CD1c-positive myeloid dendritic cell (primary cell): ENCODE results near the gene RFC4.
A peak's percentile ranks its signal among the peaks of the same experiment; 100 is the strongest.
"Not testable (repeated sequence)": the region's sequence is repeated elsewhere in the genome, so short reads cannot be mapped to it uniquely, and the experiment has no call there.

Source experiments
- DNase-seq: peaks from one replicate; pipeline ENCODE4 v3.0.0-alpha.2; 2016; ENCODE audit errors: extremely low spot score

Gene RFC4, protein sequence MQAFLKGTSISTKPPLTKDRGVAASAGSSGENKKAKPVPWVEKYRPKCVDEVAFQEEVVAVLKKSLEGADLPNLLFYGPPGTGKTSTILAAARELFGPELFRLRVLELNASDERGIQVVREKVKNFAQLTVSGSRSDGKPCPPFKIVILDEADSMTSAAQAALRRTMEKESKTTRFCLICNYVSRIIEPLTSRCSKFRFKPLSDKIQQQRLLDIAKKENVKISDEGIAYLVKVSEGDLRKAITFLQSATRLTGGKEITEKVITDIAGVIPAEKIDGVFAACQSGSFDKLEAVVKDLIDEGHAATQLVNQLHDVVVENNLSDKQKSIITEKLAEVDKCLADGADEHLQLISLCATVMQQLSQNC

DNA sequence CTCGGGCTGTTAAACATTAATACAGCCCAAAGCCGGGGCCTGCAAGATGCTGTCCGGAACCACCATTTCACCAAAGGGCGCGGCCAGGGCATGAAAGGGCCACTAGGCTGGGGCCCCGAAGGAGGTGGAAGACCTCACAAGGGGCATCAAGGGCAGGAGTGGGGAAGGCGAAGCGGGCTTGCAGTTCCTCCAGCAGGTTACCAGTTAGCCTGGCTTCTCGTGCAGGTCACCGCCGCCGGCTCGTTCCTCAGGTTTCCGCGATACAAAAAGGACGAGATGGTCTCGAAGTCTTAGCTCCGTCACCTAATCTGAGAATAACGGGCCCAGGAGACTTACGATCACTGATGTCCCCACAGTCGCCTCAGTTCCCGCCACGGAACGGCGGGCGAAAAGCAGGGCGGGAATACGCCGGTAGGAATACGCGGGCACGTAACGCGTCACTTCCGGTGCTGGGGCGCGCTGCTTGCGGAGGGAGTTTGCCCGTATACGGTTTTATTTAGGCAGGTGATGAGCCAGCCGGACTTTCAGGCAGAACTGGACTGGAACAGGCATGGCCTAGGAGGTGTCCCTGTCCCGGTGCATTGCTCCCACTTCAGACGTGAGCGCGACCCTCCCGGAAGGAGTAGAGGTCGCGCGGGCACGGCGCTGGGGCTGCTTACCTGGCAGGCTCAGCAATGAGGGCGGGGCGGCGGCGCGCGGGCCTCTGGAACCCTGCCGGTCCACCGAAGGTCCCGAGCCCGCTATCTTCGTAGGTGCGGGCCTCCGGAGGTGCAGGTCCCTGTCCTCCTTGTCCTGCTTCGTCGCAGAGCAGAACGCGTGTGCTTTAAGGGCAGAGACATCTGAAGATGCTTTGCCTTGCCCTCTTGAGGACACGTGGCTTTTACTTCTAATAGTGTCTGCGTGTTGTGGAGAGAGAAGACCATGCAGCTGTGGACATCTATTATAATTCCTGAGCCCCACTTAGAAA is at the start of gene RFC4:
RFC4 (minus strand) TSS at position 394 of the 967 bp plus-strand sequence. CDS start 1,769 bp downstream, outside the sequence.
- DNase-seq = peak; percentile 88

DNA sequence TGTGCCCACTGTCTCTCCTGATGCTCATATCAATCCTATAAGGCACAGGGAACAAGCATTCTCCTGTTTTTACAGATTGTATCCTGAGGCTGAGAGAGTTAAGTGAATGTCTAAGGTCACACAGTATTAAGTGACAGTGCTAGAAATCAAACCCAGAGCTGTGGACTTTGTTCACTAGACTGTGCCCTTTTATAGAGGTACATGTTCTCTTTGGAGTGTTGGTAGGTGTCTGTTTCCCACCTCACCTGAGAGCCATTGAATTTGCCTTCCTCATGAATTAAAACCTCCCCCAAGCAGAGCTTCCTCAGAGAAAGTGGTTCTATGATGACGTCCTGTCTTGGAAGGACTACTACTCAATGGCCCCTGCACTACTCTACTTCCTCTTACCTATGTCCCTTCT is 48.7 kb upstream of the RFC4 start:
- DNase-seq = no peak

DNA sequence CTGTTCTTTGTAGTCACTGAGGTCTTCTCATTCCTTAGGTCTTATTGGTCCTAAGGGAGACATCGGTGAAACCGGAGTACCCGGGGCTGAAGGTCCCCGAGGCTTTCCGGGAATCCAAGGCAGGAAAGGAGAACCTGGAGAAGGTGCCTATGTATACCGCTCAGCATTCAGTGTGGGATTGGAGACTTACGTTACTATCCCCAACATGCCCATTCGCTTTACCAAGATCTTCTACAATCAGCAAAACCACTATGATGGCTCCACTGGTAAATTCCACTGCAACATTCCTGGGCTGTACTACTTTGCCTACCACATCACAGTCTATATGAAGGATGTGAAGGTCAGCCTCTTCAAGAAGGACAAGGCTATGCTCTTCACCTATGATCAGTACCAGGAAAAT is 47.9 kb upstream of the RFC4 start:
- no peak for DNase-seq

DNA sequence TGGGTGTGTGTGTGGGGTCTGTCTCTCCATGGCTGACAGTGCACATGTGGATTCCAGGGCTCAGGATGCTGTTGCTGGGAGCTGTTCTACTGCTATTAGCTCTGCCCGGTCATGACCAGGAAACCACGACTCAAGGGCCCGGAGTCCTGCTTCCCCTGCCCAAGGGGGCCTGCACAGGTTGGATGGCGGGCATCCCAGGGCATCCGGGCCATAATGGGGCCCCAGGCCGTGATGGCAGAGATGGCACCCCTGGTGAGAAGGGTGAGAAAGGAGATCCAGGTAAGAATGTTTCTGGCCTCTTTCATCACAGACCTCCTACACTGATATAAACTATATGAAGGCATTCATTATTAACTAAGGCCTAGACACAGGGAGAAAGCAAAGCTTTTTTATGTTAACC is 46.7 kb upstream of the RFC4 start:
- no peak for DNase-seq

DNA sequence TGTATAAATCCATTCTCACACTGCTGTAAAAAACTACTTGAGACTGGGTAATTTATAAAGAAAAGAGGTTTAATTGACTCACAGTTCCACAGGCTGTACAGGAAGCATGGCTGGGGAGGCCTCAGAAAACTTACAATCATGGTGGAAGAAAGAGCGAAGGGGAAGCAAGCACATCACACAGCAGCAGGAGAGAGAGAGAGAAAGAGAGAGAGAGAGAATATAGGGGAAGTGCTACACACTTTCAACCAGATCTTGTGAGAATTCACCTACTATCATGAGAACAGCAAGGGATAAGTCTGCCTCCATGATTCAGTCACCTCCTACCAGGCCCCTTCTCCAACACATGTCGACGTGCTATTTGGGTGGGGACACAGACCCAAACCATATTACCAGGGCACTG is 45.6 kb upstream of the RFC4 start:
- not testable (repeated sequence) for DNase-seq

DNA sequence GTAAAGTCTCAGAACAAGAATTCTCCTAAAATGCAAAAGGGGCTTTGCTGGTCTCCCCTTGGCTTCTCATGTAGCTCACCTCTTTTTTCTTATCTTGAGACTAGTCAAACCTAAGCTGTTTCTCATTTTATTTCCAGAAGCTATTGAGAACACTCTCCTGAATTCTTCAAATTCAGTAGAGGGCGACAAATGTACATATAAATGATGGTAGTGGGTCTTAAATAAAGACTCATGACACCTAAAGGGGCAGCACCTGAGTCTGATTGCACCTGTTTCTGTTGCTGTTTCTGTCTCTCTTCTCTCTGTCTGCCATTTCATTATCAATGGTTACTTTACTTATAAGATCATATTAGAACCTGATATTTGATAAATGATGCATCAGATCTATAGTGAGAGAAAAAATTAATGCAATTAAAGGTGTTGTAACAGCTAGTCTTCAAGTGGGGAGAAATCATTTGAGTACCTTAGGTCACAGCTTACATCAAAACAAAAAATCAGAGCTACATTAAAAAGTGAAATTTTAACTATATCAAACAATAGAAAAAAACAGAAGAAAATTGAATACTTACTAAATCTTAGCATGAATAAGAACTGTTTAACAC is 43.2 kb upstream of the RFC4 start:
- DNase-seq = peak; percentile 53

DNA sequence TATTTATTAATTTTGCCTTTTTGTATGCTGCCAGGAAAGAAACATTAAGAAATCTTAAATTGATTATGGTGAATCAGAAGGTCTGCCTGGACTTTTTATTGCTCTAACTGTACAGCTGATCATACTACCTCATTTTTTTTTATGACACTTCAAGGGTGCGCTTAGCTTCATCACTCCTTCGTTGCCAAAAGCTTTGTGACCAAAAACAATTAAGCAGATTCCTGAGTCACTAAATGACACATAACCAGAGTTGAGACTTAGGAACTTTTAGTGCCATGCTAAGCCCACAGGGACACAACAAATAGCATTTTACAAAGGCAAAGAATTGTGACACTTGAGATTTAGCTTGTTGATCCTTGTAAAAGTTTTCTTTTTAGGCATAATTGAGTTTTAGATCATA is 41.2 kb upstream of the RFC4 start:
- DNase-seq = no peak

DNA sequence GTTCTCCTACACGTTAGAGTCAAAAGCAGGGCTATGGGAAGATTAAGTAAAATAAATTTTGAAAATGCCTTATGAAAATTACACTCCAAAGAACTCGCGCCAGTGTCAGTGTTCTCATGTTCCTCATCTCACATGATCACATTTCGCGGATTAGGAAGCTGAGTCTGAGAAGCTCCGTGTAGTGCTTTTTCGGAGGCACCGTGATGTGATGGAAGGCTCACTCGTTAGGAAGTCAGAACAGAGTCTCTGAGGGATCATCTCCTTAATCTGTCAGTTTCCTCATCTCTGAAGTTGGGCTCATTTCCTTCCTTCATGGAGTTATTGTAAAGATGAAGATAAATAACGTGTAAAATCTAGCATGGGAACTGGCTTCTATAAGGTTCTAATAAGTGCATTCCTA is 39.5 kb upstream of the RFC4 start:
- DNase-seq = peak; percentile 22

DNA sequence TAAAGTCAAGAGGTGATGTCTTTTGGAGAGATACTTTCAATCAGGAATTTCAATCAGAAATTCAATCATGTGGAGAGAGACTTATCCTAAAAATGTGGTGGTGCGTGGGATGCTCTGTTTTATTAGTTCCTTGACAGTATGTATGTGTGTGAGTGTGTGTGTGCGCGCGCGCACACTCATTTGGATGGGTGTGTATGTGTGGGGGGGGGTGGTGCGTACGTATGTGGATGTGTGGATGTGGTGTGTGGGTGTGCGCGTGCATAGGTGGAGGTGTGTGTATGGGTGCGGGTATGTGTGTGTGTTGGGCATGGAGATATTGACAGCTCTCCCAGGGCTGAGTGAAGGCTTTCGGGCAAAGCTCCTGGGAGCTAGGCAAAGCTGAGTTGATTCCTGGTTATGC is 38.6 kb upstream of the RFC4 start:
- DNase-seq = no peak

DNA sequence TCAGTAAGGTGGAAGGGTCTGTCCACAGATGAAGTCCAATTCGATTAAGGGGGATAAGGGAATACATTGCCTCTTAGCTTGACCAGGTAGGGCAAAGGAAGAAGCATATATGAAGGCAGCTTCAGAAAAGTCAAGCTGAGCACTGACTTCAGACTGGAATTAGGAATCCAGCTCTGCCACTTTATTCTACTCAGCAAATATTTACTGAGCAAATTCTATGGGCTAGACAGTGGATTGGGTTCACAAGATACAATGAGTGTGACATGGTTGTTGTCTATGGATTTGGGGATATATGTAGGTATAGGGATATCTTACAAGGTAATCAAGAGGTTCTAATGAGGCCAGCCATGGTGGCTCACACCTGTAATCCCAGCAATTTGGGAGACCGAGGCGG is 36.8 kb upstream of the RFC4 start:
- no peak for DNase-seq

DNA sequence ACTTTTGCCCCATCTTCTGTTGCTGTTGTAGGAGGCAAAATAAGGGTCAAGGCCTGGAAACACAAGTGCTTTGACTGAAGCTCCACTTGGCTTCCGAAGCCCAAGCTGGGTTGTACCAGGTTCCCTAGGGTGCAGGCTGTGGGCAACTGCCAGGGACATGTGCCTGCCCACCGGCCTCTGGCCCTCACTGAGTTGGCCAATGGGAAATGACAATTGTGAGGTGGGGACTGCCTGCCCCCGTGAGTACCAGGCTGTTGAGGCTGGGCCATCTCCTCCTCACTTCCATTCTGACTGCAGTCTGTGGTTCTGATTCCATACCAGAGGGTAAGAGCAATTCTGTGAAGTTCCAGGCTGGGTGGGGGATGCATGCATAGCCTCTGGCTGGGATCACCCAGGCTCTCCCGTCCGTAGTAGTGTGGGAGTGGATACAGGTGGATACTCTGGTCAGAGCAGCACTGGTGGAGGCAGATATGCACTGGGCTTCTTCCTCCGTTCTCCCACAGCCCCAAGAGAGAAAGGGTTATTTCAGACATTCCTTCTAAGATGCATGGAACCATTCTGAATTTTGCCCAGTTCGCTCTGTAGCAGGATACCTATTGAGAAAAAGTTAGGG is 36.2 kb upstream of the RFC4 start, which contains the start of gene ADIPOQ:
ADIPOQ (plus strand) TSS at position 285 of the 613 bp plus-strand sequence. CDS start 10,349 bp downstream, outside the sequence.
- no peak for DNase-seq

DNA sequence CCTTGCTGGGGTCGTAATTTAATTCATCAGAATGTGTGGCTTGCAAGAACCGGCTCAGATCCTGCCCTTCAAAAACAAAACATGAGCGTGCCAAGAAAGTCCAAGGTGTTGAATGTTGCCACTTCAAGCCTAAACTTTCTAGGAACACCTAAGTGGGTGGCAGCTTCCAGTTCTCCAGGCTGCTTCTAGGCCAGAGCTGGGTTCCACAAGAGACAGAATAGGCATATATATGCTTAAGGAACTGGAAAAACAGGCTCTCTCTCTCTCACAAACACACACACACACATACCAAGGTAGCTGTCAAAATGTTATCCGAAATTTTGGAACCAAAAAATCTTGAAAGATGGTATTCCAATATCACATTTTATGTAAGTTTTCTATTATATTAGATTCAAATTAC is 35.3 kb upstream of the RFC4 start:
- no peak for DNase-seq

DNA sequence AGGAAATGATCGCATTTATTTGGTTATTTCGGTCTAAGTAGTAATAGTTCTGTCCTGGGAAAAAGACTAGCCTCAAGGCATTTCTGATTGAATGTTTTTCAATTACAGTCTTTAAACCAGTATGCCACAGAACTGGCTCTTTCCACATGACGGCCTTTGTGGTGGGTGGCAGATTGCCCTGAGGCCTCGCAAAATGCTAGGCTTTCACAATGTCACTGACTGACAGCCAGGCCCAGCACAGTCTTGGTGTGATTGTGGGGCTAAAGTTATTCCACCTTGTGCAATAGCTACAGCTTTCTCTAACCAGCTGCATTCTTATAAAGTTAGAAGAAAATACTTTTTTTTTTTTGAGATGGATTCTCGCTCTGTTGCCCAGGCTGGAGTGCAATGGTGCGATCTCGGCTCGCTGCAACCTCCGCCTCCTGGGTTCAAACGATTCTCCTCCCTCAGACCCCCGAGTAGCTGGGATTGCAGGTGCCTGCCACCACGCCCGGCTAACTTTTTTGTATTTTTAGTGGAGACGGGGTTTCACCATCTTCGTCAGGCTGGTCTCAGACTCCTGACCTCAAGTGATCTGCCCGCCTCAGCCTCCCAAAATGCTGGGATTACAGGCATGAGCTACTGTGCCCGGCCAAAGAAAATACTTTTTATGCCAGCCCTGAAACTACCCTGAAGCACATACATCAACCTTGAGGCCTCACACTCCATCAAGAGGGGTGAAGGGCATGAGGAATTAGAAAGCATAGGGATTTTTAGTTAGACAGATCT is 33.8 kb upstream of the RFC4 start:
- DNase-seq = no peak

DNA sequence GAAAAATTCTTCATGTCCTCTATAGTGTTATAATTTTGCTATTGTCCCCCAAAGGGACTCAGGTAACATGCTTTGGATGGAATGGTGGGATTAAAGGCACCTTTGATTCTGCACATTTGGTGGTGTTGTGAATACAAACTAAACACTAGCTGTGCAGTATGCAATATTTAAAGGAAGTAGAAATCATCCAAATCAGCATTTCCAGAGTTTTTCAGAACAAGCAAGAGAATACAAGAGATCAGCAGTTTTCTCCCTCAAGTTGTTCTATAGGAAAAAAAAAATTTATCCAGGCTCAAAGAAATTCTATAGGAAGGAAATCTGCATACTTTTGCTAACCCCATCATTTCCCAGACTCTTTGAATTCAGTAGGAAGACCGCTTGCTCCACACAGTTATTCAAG is 26.0 kb upstream of the RFC4 start:
- no peak for DNase-seq

DNA sequence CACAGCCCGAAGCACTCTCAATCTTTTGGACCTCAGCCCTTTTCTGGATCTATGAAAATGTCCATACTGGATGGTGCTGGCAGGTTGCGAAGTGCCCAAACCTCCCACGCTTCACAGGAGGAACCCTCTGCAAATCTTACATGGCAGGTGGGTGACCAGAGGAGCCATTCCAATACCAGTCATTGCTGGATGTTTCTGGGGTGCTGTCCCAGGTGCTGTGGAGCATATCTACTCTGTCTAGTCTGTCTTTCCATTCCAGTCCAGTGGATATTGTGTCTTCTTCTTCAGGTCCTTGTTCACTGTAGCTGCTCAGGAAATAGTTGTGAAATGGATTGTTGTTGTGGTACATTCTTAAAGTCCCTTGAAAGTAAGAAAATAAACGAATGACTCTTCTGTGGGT is 25.5 kb upstream of the RFC4 start:
- no peak for DNase-seq

DNA sequence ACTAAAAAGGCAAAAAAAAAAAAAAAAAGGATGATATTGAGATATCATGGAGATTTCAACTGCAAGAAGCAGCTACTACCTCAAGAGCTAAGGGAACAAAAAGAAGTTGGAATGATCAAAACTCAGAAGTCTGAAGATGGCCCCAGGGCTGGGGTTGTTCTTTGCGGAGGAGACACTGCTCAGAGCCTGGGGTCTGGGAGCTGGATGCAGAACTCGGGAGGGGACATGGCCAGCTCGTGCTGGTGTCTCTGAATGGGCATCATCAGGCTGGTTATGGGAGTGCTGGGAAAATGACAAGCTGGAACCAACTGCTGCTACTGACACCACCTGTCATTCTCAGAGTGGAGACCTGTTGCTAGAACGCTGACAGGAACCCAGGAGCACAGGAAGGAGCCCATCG is 22.1 kb upstream of the RFC4 start:
- no peak for DNase-seq

DNA sequence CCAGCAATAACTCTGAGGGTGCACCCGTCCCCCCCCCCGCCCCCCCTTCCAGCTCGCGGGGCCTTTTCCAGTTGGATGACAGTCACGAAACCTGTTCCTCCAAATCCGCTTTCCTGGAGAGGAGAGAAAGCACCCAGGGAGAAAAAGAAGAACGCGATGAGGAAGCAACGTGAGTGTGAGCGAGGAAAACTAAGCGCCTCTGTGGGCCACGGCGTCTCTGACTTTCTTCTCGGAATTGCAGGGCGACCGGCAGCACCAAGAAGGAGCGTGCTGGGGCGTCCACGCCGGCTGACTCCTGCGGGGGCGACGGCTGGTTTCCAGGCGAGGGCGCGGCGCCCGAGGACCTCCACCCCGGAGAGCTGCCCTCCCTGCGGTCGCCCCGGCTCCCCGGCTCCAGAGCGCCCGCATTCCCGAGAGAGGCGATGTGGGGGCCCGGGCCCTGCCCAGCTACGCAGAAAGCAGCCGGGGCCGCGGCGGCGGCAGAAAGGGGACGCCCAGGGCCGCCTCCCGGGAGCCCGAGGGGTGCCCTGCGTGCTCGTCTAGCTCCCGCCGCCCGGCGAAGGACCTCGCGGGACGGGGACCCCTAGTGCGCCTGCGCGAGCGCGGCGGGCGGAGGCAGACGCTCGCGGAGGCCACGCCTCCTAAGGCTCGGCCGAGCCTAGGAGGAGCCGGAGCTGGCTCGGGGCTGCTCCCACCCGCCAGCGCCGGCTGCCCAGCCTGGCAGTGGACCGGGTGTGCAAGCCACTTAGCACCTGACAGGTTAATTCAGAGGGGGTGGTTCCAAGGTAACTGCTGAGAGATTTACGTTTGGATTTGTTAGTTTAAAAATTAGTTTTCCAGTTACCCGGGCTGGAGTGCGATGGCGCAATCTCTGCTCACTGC is 20.9 kb upstream of the RFC4 start:
- DNase-seq = peak; percentile 97

DNA sequence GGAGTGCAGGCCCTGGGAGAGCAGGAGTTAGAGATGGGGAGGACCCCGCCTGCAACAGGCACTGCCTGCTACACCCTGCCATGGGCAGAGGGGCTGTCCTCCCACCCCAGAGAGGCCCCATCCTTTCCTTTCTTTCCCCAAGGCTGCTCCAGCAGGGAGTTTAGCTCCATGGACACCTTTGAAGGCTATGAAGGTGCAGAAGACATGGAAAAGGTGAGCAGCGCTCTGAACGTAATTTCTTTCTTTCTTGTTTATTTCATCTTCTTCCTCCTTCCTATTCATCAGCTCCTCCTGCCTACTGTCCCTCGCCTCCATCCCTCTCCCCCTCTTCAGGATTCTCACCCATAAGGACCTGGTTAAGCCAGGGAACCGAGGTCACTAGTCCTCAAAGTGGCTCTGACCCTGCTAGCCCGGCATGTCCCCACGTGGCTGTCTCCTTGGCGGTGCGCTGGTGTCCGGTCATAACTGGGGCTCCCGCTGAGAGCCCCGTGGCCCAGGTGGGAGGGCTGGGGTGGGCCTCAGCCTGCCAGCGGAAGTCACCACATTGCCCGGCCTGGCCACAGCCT is 20.2 kb upstream of the RFC4 start:
- DNase-seq = no peak

DNA sequence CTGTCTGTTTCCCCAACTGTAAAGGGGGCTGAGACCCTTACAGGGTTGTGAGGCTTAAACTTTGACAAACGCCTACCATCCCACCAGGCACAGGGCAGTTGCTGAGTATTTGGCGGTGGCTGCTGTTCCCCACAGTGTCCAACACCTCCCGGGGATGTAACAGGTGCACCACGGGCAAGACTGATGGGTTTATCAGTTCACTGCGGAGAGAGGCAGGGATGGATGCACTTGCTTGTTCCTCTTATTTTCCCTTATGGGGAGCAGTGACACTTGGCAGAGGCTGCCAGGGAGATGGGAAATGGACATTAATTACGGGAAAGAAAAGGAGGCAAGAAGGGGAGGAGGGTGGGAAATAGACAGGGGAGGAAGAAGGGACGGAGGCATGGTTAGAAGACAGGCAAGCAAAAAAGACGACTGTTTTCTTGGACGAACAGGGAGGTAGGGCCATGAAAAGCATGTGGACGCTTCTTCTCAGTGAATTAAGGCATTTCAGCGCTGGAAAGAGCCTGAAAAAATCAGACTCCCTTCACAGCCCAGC is 19.7 kb upstream of the RFC4 start:
- no peak for DNase-seq
